ENCODE measurements around the gene PCBP1.
"Not testable (repeated sequence)": the region's sequence is repeated elsewhere in the genome, so short reads cannot be mapped to it uniquely, and the experiment has no call there.

DNA sequence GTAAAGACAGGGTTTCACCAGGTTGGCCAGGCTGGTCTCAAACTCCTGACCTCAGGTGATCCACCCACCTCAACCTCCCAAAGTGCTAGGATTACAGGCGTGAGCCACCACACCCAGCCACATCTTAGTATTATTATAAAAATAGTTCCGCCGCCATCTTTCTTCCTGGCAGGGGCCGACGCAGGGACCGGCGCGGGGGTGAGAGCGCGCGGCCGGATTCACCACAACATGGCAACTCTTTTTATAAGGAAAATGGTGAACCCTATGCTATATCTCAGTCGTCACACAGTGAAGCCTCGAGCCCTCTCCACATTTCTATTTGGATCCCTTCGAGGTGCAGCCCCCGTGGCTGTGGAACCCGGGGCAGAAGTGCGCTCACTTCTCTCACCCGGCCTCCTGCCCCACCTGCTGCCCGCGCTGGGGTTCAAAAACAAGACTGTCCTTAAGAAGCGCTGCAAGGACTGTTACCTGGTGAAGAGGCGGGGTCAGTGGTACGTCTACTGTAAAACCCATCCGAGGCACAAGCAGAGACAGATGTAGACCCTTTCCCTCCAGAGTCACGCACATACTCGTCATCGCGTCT is 15.1 kb downstream of the PCBP1 start:
- TF ChIP-seq POLR2AphosphoS5 (IDR thresholded peaks at IDR 0.05; ENCODE audit: low read depth, low read length); POLR2A (IDR thresholded peaks at IDR 0.05; ENCODE audit: low read depth, low read length); POU2F2 (IDR thresholded peaks at IDR 0.05; ENCODE audit: low read depth, low read length); PAX5 (IDR thresholded peaks at IDR 0.05; ENCODE audit: insufficient read depth, low read length, severe bottlenecking); TAF1 (IDR thresholded peaks at IDR 0.05; ENCODE audit: low read depth, low read length): not testable (repeated sequence)
